ENCODE results near the gene CBR4.
"Not testable (repeated sequence)": the region's sequence is repeated elsewhere in the genome, so short reads cannot be mapped to it uniquely, and the experiment has no call there.

The CBR4 gene

GRCh38 chr4:168995537-168996295 lies 14.3 kb downstream of the CBR4 start:
- peaks cover 29% of the 10 kb centered on the region for H3K36me3 ChIP-seq

GRCh38 chr4:168994958-168995357 lies 15.1 kb downstream of the CBR4 start:
- Histone ChIP-seq H3K36me3 (peaks cover 37% of the 10 kb centered on the region), H3K4me3 (ENCODE audit: low read depth in 1 of 2, low read length in 1 of 2) (no peak overlapping the region), H3K27ac (no peak overlapping the region), H3K4me1 (ENCODE audit: control insufficient read depth in 1 of 2, insufficient read depth in 1 of 2, low read depth in 1 of 2, low read length in 1 of 2) (peaks cover 0 to 6% of the 10 kb centered on the region in 2 experiments), H3K27me3 (no peaks in the 10 kb centered on the region), H3K9me3 (no peaks in the 10 kb centered on the region)
- TF ChIP-seq CTCF (IDR thresholded peaks at IDR 0.05), result no peak

More at GRCh38 chr4:168995537-168996295, 14.3 kb downstream of the CBR4 start:
- H3K27me3 ChIP-seq, result no peaks in the 10 kb centered on the region
- H3K9me3 ChIP-seq, result no peaks in the 10 kb centered on the region
- no peak overlapping the region for H3K4me3 ChIP-seq (ENCODE audit: low read depth in 1 of 2, low read length in 1 of 2)
- no peak for TF ChIP-seq CTCF (IDR thresholded peaks at IDR 0.05)
- no peak overlapping the region for H3K27ac ChIP-seq
- peaks cover 0 to 6% of the 10 kb centered on the region in 2 experiments for H3K4me1 ChIP-seq (ENCODE audit: control insufficient read depth in 1 of 2, insufficient read depth in 1 of 2, low read depth in 1 of 2, low read length in 1 of 2)

GRCh38 chr4:168993714-168994510 lies 16.1 kb downstream of the CBR4 start:
- peaks cover 0 to 6% of the 10 kb centered on the region in 2 experiments for H3K4me1 ChIP-seq (ENCODE audit: control insufficient read depth in 1 of 2, insufficient read depth in 1 of 2, low read depth in 1 of 2, low read length in 1 of 2)
- TF ChIP-seq CTCF (IDR thresholded peaks at IDR 0.05), result no peak
- H3K4me3 ChIP-seq (ENCODE audit: low read depth in 1 of 2, low read length in 1 of 2), result no peak overlapping the region
- H3K36me3 ChIP-seq, result peaks cover 45% of the 10 kb centered on the region
- H3K27me3 ChIP-seq, result no peaks in the 10 kb centered on the region
- H3K27ac ChIP-seq, result no peak overlapping the region
- H3K9me3 ChIP-seq, result no peaks in the 10 kb centered on the region

- H3K9me3 ChIP-seq; H3K4me3 ChIP-seq (ENCODE audit: low read depth in 1 of 2, low read length in 1 of 2); H3K4me1 ChIP-seq (ENCODE audit: control insufficient read depth in 1 of 2, insufficient read depth in 1 of 2, low read depth in 1 of 2, low read length in 1 of 2); H3K27ac ChIP-seq; H3K27me3 ChIP-seq: not testable (repeated sequence)
- peaks cover 39% of the 10 kb centered on the region for H3K36me3 ChIP-seq
Measured at GRCh38 chr4:168992952-168993482, 17.0 kb downstream of the CBR4 start.

GRCh38 chr4:168981942-168982341 lies 28.1 kb downstream of the CBR4 start:
- TF ChIP-seq CTCF (IDR thresholded peaks at IDR 0.05), result no peak
- no peaks in the 10 kb centered on the region for H3K27me3 ChIP-seq
- no peak overlapping the region for H3K4me3 ChIP-seq (ENCODE audit: low read depth in 1 of 2, low read length in 1 of 2)
- H3K27ac ChIP-seq, result no peak overlapping the region
- H3K9me3 ChIP-seq, result no peaks in the 10 kb centered on the region
- H3K36me3 ChIP-seq, result peaks cover 14% of the 10 kb centered on the region
- no peaks in the 10 kb centered on the region for H3K4me1 ChIP-seq (ENCODE audit: control insufficient read depth in 1 of 2, insufficient read depth in 1 of 2, low read depth in 1 of 2, low read length in 1 of 2)

- TF ChIP-seq CTCF (IDR thresholded peaks at IDR 0.05), result no peak
- no peaks in the 10 kb centered on the region for H3K4me1 ChIP-seq (ENCODE audit: control insufficient read depth in 1 of 2, insufficient read depth in 1 of 2, low read depth in 1 of 2, low read length in 1 of 2)
- no peaks in the 10 kb centered on the region for H3K27me3 ChIP-seq
- H3K36me3 ChIP-seq, result peaks cover 15% of the 10 kb centered on the region
- H3K9me3 ChIP-seq, result no peaks in the 10 kb centered on the region
- no peak overlapping the region for H3K27ac ChIP-seq
- H3K4me3 ChIP-seq (ENCODE audit: low read depth in 1 of 2, low read length in 1 of 2), result no peak overlapping the region
Measured at GRCh38 chr4:168981460-168981859, 28.6 kb downstream of the CBR4 start.
